Uterus (tissue), 4 donors: ENCODE measurements around the gene IFITM10. TPM values are rescaled to one million over a fixed set of nuclear protein-coding genes. Genes with fewer than 3 reads are reported as not detected.
"Not testable (repeated sequence)": the region's sequence is repeated elsewhere in the genome, so short reads cannot be mapped to it uniquely, and the experiment has no call there.

Experiments
- DNase-seq, 2 donors: peaks; one replicate each; pipeline ENCODE4 v3.0.0-alpha.2; 2019 to 2020
- H3K27ac ChIP-seq, 2 donors: fragments of 200-600 bp; sonication (generic); 1 replicate in 1 of 2; 2 replicates in 1 of 2; pipeline ENCODE4 v1.5.1; 2016 to 2018
- H3K27me3 ChIP-seq, 2 donors: fragments of 200-600 bp; sonication (generic); one replicate each; pipeline ENCODE4 v1.5.1; 2018 to 2019; ENCODE audit warnings: control low read depth in 1 of 2
- H3K36me3 ChIP-seq, 2 donors: fragments of 200-600 bp; sonication (generic); one replicate each; pipeline ENCODE4 v1.5.1; 2019; ENCODE audit warnings: control low read depth in 1 of 2
- H3K4me1 ChIP-seq, 2 donors: fragments of 200-600 bp; sonication (generic); one replicate each; pipeline ENCODE4 v1.5.1; 2018 to 2019; ENCODE audit warnings: control low read depth in 1 of 2
- H3K4me3 ChIP-seq, 2 donors: fragments of 200-600 bp; sonication (generic); 1 replicate in 1 of 2; 2 replicates in 1 of 2; pipeline ENCODE4 v1.5.1; 2018 to 2019; ENCODE audit warnings: mild to moderate bottlenecking in 1 of 2
- H3K9me3 ChIP-seq, 2 donors: fragments of 200-600 bp; sonication (generic); one replicate each; pipeline ENCODE4 v1.5.1; 2019; ENCODE audit warnings: control low read depth in 1 of 2
- POLR2A ChIP-seq, 2 donors: fragments of 450-650 bp; IDR thresholded peaks; one replicate each; pipeline ENCODE4 v1.6.1; 2016; ENCODE audit warnings: antibody characterized with exemption in 2 of 2, mild to moderate bottlenecking in 1 of 2, moderate library complexity in 1 of 2
- intact Hi-C: fragments of 100-400 bp; cut with DNase I; formaldehyde crosslinking; loops from one replicate; pipeline ENCODE4 v1.15.1; 2023; ENCODE audit warnings: low total_unique reads
- total RNA-seq, 4 donors: library from RNA; depleted of rRNA in 3 of 4; stranded (reverse); fragments of >200 nt in 3 of 4; gene quantifications; one replicate each; pipeline versions ENCODE4 v1.1.0 to v1.2.4, GENCODE V29; 2014 to 2023
- TF ChIP-seq, protein P1 (sequence below), 4 experiments: fragments of 200-600 bp in 2 of 4; fragments of 450-650 bp in 2 of 4; sonication (generic) in 2 of 4; IDR thresholded peaks; one replicate each; pipeline ENCODE4 v1.5.1; 2016 to 2019; ENCODE audit warnings: antibody characterized with exemption in 4 of 4, mild to moderate bottlenecking in 2 of 4, moderate library complexity in 1 of 4
- donor health status: DM: yes; HTN: yes; CAD: no.

Gene IFITM10
- total RNA-seq, 4 donors from 2014 or later: 0.85 TPM; not detected in 3

- Histone ChIP-seq H3K4me3 (no peak overlapping the region), H3K36me3 (no peaks in the 10 kb centered on the region), H3K4me1 (no peaks in the 10 kb centered on the region), H3K27me3 (no peaks in the 10 kb centered on the region), H3K9me3 (no peaks in the 10 kb centered on the region), H3K27ac (no peak overlapping the region)
- no peak for DNase-seq
- no peak for TF ChIP-seq POLR2A (IDR thresholded peaks at IDR 0.05)
- TF ChIP-seq, protein P1, sequence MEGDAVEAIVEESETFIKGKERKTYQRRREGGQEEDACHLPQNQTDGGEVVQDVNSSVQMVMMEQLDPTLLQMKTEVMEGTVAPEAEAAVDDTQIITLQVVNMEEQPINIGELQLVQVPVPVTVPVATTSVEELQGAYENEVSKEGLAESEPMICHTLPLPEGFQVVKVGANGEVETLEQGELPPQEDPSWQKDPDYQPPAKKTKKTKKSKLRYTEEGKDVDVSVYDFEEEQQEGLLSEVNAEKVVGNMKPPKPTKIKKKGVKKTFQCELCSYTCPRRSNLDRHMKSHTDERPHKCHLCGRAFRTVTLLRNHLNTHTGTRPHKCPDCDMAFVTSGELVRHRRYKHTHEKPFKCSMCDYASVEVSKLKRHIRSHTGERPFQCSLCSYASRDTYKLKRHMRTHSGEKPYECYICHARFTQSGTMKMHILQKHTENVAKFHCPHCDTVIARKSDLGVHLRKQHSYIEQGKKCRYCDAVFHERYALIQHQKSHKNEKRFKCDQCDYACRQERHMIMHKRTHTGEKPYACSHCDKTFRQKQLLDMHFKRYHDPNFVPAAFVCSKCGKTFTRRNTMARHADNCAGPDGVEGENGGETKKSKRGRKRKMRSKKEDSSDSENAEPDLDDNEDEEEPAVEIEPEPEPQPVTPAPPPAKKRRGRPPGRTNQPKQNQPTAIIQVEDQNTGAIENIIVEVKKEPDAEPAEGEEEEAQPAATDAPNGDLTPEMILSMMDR (IDR thresholded peaks at IDR 0.05): no peak
- intact Hi-C loops: no loop called here
These were observed 19.7 kb upstream of the IFITM10 start for GRCh38 chr11:1770061-1770460.

DNA sequence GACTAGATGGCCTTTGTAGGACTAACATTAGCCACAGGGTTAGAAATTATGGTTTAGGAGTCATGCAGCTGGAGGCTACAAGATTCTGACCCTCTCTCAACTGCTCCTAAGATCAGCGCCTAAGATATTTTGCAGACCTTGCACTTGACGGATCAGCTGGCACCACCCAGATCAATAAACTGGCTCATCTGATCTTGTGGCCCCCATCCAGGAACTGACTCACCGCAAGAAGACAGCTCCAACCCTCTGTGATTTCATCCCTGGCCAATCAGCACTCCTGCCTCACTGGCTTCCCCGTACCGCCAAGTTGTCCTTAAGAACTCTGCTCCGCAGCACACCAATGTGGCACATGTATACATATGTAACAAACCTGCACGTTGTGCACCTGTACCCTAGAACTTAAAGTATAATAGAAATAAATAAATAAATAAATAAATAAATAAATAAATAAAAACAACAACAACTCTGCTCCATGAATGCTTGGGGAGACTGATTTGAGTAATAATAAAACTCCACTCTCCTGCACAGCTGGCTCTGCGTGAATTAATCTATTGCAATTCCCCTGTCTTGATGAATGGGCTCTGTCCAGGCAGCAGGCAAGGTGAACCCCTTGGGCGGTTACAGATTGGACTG, 19.0 kb upstream of the IFITM10 start:
- H3K9me3 ChIP-seq, H3K4me1 ChIP-seq, H3K27ac ChIP-seq, H3K4me3 ChIP-seq, intact Hi-C loops, H3K27me3 ChIP-seq, H3K36me3 ChIP-seq: not testable (repeated sequence)
- DNase-seq: peak in 1 of 2 donors; percentile 14

GRCh38 chr11:1768141-1768469, 17.7 kb upstream of the IFITM10 start:
- no peak overlapping the region for H3K4me3 ChIP-seq
- intact Hi-C loops: no loop called here
- H3K27ac ChIP-seq: no peak overlapping the region
- H3K27me3 ChIP-seq: no peaks in the 10 kb centered on the region
- no peaks in the 10 kb centered on the region for H3K9me3 ChIP-seq
- no peak for DNase-seq
- no peaks in the 10 kb centered on the region for H3K36me3 ChIP-seq
- TF ChIP-seq, protein P1 (IDR thresholded peaks at IDR 0.05): no peak
- no peak for TF ChIP-seq POLR2A (IDR thresholded peaks at IDR 0.05)
- no peaks in the 10 kb centered on the region for H3K4me1 ChIP-seq

DNA sequence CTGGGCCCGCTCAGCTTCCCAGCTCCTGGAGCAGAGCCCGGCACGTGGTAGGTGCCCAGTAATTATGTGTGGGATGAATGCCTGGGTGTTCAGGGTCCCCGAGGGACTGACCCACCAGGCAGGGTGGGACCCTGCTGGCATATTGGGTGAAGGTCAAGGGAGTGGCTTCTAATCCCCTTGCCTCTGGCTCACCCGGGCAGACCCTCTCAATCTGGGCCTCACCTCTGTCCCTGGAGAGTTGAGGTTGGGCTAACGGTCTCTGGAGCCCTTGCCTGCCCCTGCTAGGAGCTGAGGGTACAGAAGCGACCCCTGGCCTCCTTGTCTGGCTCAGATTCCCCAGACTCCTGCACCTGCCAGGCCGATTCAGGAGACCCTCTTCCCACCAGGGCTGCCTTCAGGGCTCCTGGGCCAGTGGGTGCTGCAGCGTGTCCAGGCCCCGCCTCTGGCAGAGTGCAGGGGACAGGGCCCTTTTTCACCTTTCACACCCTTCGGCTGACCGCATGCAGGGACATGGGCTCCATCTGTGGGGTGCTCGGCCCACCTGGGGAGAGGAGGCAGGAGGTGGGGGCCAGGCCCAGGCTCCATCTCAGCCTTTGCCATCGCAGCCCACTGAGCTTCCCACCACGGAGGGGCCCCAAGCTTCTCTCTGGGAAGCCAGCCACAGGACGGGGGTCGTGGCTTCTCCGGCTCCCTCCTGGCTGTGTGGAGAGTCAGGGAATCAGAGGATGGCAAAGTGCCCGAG, 17.2 kb upstream of the IFITM10 start:
- TF ChIP-seq, protein P1 (IDR thresholded peaks at IDR 0.05): no peak
- TF ChIP-seq POLR2A (IDR thresholded peaks at IDR 0.05): no peak
- H3K27me3 ChIP-seq: no peaks in the 10 kb centered on the region
- H3K27ac ChIP-seq: no peak overlapping the region
- H3K4me3 ChIP-seq: no peak overlapping the region
- no peaks in the 10 kb centered on the region for H3K9me3 ChIP-seq
- DNase-seq: no peak
- H3K36me3 ChIP-seq: no peaks in the 10 kb centered on the region
- intact Hi-C loops: no loop called here
- H3K4me1 ChIP-seq: no peaks in the 10 kb centered on the region

GRCh38 chr11:1766719-1767398, 16.5 kb upstream of the IFITM10 start:
- DNase-seq: no peak
- Histone ChIP-seq H3K27me3 (no peaks in the 10 kb centered on the region), H3K27ac (no peak overlapping the region), H3K4me1 (peaks cover 0 to 5% of the 10 kb centered on the region in 2 donors), H3K9me3 (no peaks in the 10 kb centered on the region), H3K4me3 (no peak overlapping the region), H3K36me3 (no peaks in the 10 kb centered on the region)
- intact Hi-C loops: no loop called here
- no peak for TF ChIP-seq POLR2A (IDR thresholded peaks at IDR 0.05)
- TF ChIP-seq, protein P1 (IDR thresholded peaks at IDR 0.05): no peak
